HG02943 (cell line): Measurements from ENCODE around the gene TBC1D16.
"Not testable (repeated sequence)": the region's sequence is repeated elsewhere in the genome, so short reads cannot be mapped to it uniquely, and the experiment has no call there.

Source experiments
- ATAC-seq: cut with Tn5 transposase; IDR thresholded peaks from one replicate; pipeline ENCODE4 v1.9.1; 2021; ENCODE audit warnings: mild to moderate bottlenecking, low read depth, moderate library complexity; ENCODE audit not compliant: unreplicated experiment

Gene TBC1D16

DNA sequence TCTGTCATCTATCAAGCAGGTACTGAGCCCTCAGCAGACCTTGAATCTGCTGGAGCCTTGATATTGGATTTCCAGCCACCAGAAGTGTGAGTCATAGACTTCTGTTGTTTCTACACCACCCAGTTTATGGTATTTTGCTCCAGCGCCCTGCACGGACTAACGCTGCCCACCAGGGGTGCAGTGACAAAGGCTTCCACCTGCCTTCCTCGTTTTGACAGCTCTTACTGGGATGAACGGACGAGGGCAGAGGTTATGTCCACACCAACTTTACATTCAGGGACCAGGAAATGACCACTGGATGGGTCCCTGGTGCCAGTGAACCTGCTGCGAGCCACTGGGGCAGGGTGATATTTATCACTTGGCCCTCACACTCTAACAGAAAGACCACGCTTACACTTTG, 129.8 kb downstream of the TBC1D16 start:
- no peak for ATAC-seq

DNA sequence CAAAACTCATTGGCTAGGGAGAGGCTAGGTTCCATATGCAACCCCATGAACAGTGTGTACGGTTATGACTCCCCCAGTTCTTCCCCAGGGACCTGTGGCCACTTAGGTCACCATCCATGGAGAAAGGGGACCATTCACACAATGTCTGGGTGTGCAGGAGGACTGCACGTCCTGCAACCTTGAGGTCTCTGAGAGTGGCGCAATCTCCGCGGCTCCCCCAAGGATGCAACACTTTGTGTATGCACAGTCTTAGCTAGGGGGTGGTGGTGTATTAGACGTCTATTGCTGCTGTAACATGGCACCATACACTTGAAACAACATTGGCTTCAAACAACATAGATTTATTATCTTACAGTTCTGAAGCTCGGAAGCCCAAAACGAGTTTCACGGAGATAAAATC, 130.8 kb downstream of the TBC1D16 start:
- ATAC-seq: no peak

DNA sequence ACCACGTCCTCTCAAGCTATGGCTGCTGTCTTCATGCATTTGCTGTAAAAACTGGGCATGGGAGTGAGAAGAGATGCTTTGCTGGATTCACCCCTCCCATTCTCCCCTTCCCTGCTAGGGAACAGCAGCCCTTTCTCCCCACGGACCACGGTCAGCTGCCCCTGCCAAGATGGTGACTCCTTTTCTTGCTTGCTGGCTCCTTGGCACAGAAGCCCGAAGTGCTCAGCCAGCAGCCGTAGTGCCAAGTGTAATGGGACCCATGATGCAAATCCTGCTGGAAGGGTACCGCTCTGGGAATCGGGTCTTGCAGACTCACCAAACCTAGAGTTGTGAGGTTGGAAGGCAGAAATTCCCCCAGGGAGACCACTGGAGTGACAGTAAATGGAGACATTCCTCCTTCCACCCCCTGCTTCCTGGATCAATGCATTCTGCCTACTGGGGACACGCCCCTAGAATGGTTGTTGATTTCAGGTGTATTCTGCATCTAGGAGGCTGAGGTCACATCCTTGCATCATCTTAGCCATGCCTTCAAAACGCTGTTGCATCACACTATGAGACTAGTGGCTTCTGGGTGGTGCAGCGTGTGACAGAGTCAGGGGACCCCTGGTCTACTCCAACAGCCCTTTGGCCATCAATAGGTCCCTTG, 133.4 kb downstream of the TBC1D16 start:
- no peak for ATAC-seq

DNA sequence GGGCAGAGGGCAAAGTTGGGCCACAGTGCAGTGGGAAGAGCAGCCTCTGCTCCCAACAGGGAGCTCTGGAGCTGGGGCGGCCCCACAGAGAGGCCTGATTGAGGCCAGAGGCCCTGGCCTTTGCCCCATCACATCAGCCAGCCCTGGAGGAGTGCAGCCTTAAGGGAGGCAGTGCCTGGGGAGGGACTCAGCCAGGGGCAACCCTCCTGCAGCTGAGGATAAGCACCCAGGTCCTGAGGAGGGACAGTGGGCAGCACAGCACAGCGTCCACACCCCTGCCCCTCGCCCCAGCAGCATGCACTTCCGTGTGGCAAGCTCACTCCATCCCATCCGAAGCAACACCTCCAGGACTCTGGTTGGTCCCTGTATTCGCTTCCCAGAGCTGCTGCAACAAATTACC, 134.5 kb downstream of the TBC1D16 start:
- ATAC-seq: no peak

DNA sequence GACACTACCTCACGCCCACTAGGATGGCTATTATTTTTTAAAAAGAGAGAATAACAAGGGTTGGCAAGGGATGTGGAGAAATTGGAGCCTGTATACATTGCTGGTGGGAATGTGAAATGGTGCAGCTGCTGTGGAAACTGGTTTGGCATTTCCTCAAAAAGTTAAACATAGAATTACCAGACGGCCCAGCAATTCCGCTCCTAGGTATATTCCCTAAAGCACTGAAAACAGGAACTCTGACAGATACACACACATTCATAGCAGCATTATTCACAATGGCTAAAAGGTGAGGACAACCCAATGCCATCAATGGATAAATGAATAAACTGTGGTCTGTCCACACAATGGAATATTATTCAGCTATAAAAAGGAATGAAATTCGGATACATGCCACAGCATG, 136.1 kb downstream of the TBC1D16 start:
- ATAC-seq: no peak

GRCh38 chr17:79897243-79898063, 138.2 kb downstream of the TBC1D16 start:
- ATAC-seq: no peak

GRCh38 chr17:79893457-79893856, 142.2 kb downstream of the TBC1D16 start:
- not testable (repeated sequence) for ATAC-seq

GRCh38 chr17:79892457-79893241, 143.0 kb downstream of the TBC1D16 start:
- no peak for ATAC-seq

- no peak for ATAC-seq
These were observed 144.4 kb downstream of the TBC1D16 start for GRCh38 chr17:79891113-79891730.

DNA sequence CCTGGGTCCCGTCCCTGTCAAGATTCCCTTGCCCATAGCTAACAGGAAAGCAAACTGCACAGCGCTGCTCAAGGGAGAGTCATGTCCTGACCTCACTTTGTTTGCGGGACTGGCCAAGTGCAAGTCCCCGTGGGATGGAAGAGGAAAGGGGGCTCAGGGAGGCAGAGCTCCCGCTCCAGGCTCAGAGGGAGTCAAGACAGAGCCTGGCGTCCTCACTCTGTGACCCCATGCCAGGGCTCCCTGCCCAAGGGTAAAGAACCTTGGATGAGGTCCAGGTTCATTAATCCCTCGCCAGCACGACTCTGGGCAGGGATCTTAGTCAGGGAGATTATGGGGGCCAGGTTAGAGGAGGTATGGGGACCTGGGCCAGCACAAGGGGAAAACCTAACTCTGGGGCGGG, 145.0 kb downstream of the TBC1D16 start:
- ATAC-seq: no peak

DNA sequence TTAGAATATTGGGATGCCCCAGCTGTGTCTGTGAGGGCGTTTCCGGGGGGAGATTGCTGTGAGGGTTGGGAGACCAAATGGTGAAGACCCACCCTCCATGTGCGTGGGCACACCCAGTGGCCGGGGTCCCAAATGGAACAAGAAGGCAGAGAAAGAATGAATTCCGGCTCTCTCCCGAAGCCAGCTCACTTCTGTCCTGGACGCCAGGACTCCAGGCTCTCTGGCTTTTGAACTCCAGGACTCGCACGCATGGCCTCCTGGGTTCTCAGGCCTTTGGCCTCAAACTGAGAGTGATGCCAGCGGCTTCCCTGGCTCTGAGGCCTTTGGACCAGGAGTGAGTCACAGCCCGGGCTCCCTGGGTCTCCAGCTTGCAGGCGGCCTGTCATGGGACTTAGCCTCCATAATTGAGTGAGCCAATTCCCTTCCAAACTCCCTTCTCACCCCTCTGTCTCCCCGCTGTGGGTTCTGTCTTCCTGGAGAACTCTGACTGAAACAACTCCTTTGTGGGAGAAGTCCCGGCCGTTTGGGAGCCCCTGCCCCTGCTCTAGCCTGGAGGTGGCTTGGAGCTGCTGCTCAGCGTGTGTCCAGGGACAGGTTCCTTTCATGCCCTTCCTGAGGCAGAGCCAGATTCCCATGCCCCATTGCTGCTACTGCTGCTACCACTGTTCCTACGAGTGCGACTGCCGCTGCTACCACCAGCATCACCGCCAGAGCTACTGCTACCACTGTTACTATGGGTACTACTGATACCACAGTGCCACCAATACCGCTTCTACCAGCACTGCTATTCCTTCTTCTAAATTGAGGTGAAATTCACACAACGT, 146.6 kb downstream of the TBC1D16 start:
- ATAC-seq: no peak

GRCh38 chr17:79888009-79888540, 147.6 kb downstream of the TBC1D16 start:
- ATAC-seq: no peak

DNA sequence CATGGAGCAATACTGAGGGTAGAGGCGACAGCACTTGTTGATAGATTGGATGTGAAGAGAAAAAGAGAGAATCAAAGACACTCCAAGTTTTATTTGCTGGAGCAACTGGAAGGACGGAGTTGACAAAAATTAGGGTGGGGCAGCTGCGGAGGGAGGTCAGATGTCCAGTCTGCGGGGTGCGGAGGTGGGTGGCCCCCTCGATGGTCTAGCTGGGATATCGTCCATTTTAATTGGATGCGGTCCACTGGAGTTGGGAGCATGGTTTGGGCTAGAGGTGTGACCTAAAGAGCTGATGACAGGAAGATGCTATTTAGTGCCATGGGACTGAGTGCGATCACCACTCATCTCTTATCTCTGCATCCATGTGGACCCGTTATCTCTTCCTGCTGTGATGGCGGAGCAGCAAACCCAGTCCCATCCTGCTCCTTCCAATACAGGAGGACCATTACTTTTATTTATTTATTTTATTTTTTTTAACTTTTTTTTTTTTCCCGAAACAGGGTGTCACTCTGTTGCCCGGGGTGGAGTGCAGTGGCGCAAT, 148.2 kb downstream of the TBC1D16 start:
- ATAC-seq: no peak

DNA sequence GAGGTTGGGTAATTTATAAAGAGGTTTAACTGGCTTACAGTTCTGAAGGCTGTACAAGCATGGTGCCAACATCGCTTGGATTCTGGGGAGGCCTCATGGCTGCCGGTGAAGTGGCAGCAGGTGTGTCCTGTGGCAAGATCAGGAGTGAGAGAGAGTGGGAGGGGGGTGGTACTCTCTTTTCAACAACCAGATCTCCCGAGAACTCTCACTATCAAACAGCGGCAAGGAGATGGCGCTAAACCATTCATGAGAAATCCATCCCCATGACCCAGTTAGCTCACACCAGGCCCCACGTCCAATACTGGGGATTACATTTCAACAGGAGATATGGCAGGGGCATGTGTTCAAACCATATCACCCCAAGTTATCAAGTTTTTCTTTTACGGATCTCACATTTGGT, 152.5 kb downstream of the TBC1D16 start:
- ATAC-seq: no peak
